ENCODE data around the gene GRIP1. TPM values are rescaled to one million over a fixed set of nuclear protein-coding genes. Genes with fewer than 3 reads are reported as not detected.

GRIP1 gene
- total RNA-seq, 2 donors from 2014 or later = 5.2 to 19.5 TPM

GRCh38 chr12:66571361-66571915 is 107.4 kb downstream of the GRIP1 start:
- WGBS = 90% methylated on average over 1 of the region's 1 CpG
- intact Hi-C loops (cut with DNase I) = no loop called here
- H3K27me3 ChIP-seq (replicated peaks; ENCODE audit: insufficient read depth) = no peaks in the 10 kb centered on the region
- no peaks in the 10 kb centered on the region for H3K4me1 ChIP-seq (replicated peaks)
- H3K27ac ChIP-seq = no peak overlapping the region
- H3K9me3 ChIP-seq = no peaks in the 10 kb centered on the region
- no peak for DNase-seq (ENCODE audit: low spot score)
- no peak overlapping the region for H3K4me3 ChIP-seq
- TF ChIP-seq CTCF (IDR thresholded peaks at IDR 0.05) (no peak), POLR2A (IDR thresholded peaks at IDR 0.05) (no peak), POLR2AphosphoS5 (IDR thresholded peaks at IDR 0.05) (peak; percentile 33)
- no peaks in the 10 kb centered on the region for H3K36me3 ChIP-seq

GRCh38 chr12:66563220-66563619 is 115.7 kb downstream of the GRIP1 start:
- no peak overlapping the region for H3K4me3 ChIP-seq
- no peak for DNase-seq (ENCODE audit: low spot score)
- H3K36me3 ChIP-seq = no peaks in the 10 kb centered on the region
- no peaks in the 10 kb centered on the region for H3K4me1 ChIP-seq (replicated peaks)
- H3K27ac ChIP-seq = no peak overlapping the region
- no peaks in the 10 kb centered on the region for H3K27me3 ChIP-seq (replicated peaks; ENCODE audit: insufficient read depth)
- intact Hi-C loops (cut with DNase I) = no loop called here
- TF ChIP-seq POLR2A (IDR thresholded peaks at IDR 0.05) = no peak
- no peak for TF ChIP-seq POLR2AphosphoS5 (IDR thresholded peaks at IDR 0.05)
- no peak for TF ChIP-seq CTCF (IDR thresholded peaks at IDR 0.05)
- no peaks in the 10 kb centered on the region for H3K9me3 ChIP-seq

DNA sequence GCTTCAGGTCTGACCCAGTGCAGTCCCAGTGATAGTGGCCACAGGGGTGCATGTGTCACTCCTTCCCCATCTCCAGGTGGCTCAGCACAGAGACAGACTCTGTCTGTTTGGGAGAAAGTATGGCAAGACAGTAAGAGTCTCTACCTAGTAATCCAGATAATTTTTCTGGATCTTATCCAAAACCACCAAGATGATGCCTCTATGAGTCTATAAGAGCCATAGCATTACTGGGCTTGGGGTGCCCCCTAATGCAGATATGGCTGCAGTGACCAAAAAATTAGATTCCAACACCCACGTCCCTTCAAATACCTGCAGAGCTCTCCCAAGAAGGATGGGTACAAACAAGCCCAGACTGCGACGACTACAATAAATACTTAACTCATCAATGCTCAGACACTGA is 123.8 kb downstream of the GRIP1 start:
- Histone ChIP-seq H3K27ac (no peak overlapping the region), H3K36me3 (no peaks in the 10 kb centered on the region), H3K9me3 (no peaks in the 10 kb centered on the region), H3K4me3 (no peak overlapping the region), H3K4me1 (replicated peaks) (no peaks in the 10 kb centered on the region), H3K27me3 (replicated peaks; ENCODE audit: insufficient read depth) (no peaks in the 10 kb centered on the region)
- no peak for TF ChIP-seq CTCF (IDR thresholded peaks at IDR 0.05)
- TF ChIP-seq POLR2A (IDR thresholded peaks at IDR 0.05) = no peak
- no peak for TF ChIP-seq POLR2AphosphoS5 (IDR thresholded peaks at IDR 0.05)
- 92% methylated on average over 3 of the region's 3 CpGs for WGBS
- intact Hi-C loops (cut with DNase I) = no loop called here
- DNase-seq (ENCODE audit: low spot score) = no peak

DNA sequence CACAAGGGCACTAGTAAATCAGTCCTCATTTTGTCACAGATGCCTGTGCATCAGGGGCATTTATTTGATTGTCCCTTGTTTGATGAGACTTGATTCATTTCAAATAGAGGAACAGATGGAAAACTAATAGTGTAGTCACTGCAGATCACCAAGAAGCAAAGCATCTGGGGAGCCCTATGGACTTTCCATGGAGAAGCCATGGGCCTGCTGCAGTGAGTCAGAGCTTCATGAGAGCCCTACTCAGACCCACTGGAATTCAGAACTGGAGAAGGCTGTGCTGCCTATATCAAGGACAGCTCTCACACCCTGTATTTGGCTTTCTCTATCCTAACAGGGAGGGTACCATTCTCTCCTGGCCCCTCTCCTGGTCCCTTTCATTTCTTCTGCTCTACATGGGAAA is 126.2 kb downstream of the GRIP1 start:
- H3K36me3 ChIP-seq = no peaks in the 10 kb centered on the region
- TF ChIP-seq CTCF (IDR thresholded peaks at IDR 0.05) (no peak), POLR2AphosphoS5 (IDR thresholded peaks at IDR 0.05) (no peak), POLR2A (IDR thresholded peaks at IDR 0.05) (no peak)
- no peak overlapping the region for H3K27ac ChIP-seq
- no peaks in the 10 kb centered on the region for H3K9me3 ChIP-seq
- no peaks in the 10 kb centered on the region for H3K27me3 ChIP-seq (replicated peaks; ENCODE audit: insufficient read depth)
- intact Hi-C loops (cut with DNase I) = no loop called here
- H3K4me1 ChIP-seq (replicated peaks) = no peaks in the 10 kb centered on the region
- no peak overlapping the region for H3K4me3 ChIP-seq
- DNase-seq (ENCODE audit: low spot score) = no peak

- no peak for TF ChIP-seq POLR2AphosphoS5 (IDR thresholded peaks at IDR 0.05)
- no peak for TF ChIP-seq POLR2A (IDR thresholded peaks at IDR 0.05)
- no peak for TF ChIP-seq CTCF (IDR thresholded peaks at IDR 0.05)
- no peak for DNase-seq (ENCODE audit: low spot score)
- intact Hi-C loops (cut with DNase I) = no loop called here
- H3K4me3 ChIP-seq = no peak overlapping the region
- H3K4me1 ChIP-seq (replicated peaks) = no peaks in the 10 kb centered on the region
- H3K9me3 ChIP-seq = no peaks in the 10 kb centered on the region
- H3K36me3 ChIP-seq = no peaks in the 10 kb centered on the region
- H3K27ac ChIP-seq = no peak overlapping the region
- no peaks in the 10 kb centered on the region for H3K27me3 ChIP-seq (replicated peaks; ENCODE audit: insufficient read depth)
- 87% methylated on average over 5 of the region's 5 CpGs for WGBS
These were observed 128.2 kb downstream of the GRIP1 start for GRCh38 chr12:66550626-66551025.

All from prostate gland (tissue), 2 donors.